ENCODE data around the gene CFAP57. TPM values are rescaled to one million over a fixed set of nuclear protein-coding genes. Genes with fewer than 3 reads are reported as not detected.

CFAP57 gene
- total and polyA plus RNA-seq, 2 of the 13 experiments (the other 11 are each of a cell fraction or from before 2014, with no cell fraction given) = 0.01 TPM; not detected in 1

- no peaks in the 10 kb centered on the region for H3K4me1 ChIP-seq (ENCODE audit: insufficient read depth, low read length)
- H3K4me3 ChIP-seq (replicated peaks in 1 of 3; ENCODE audit: insufficient read depth in 1 of 3, low read depth in 2 of 3, low read length in 3 of 3) = no peak overlapping the region
- ATAC-seq (no peak), DNase-seq (ENCODE audit: low spot score) (no peak), FAIRE-seq (no peak)
- intact Hi-C loops (cut with micrococcal nuclease; ENCODE audit: unreplicated experiment) (no loop called here), in situ Hi-C loops (cut with HindIII; ENCODE audit: extremely low pct_ligation_motif_present, low pct_unique_long_range_greater_than_20kb) (loop anchor here (5.0 kb wide), 1 partner anchor 182 kb away; no protein-coding TSS in a partner anchor)
- H3K4me2 ChIP-seq (ENCODE audit: low read depth, low read length) = no peak overlapping the region
- ChIA-PET CTCF (ENCODE audit: low intra/inter-chr PET ratio, low total read pairs) (interaction anchor here (4.2 kb wide), 1 partner anchor 184 kb away, joined by 35 read pairs; no protein-coding TSS in a partner anchor), POLR2A (no interaction called here)
- no peak overlapping the region for H2AFZ ChIP-seq (ENCODE audit: low read length)
- H3K9ac ChIP-seq (ENCODE audit: insufficient read depth, low read depth, low read length) = no peak overlapping the region
- no peaks in the 10 kb centered on the region for H3K79me2 ChIP-seq (ENCODE audit: insufficient read depth, low read length)
- no peaks in the 10 kb centered on the region for H3K9me3 ChIP-seq (ENCODE audit: low read length)
- no peak overlapping the region for H3K27ac ChIP-seq (ENCODE audit: extremely low read length, insufficient read depth, low read length)
- WGBS (ENCODE audit: low lambda C conversion rate) = 33% methylated on average over 6 of the region's 6 CpGs
- no TSS peak for BruUV-seq (replicated peaks)
- H3K27me3 ChIP-seq (ENCODE audit: control insufficient read depth in 1 of 2, insufficient read depth in 2 of 2, low read length in 2 of 2) = peaks cover 0 to 62% of the 10 kb centered on the region in 2 experiments
- no peaks in the 10 kb centered on the region for H4K20me1 ChIP-seq (ENCODE audit: insufficient read depth, low read length)
- H3K36me3 ChIP-seq (replicated peaks in 1 of 2; ENCODE audit: control insufficient read depth in 1 of 2, insufficient read depth in 2 of 2, low read length in 2 of 2) = no peaks in the 10 kb centered on the region
- TF ChIP-seq RERE (CRISPR knock-in tag; IDR thresholded peaks at IDR 0.05; ENCODE audit: low read depth) (no peak), ZNF709 (CRISPR knock-in tag; IDR thresholded peaks at IDR 0.05) (no peak), MAF1 (CRISPR knock-in tag; IDR thresholded peaks at IDR 0.05; ENCODE audit: borderline replicate concordance) (no peak), WIZ (CRISPR knock-in tag; IDR thresholded peaks at IDR 0.05) (no peak), REST (IDR thresholded peaks at IDR 0.05; ENCODE audit: borderline replicate concordance in 1 of 2, low read depth in 1 of 2, low read length in 2 of 2) (no peak), ZFY (CRISPR knock-in tag; IDR thresholded peaks at IDR 0.05) (no peak), PBX2 (CRISPR knock-in tag; IDR thresholded peaks at IDR 0.05) (no peak), SIX1 (CRISPR knock-in tag; IDR thresholded peaks at IDR 0.05; ENCODE audit: borderline replicate concordance) (no peak), ZNF329 (CRISPR knock-in tag; IDR thresholded peaks at IDR 0.05; ENCODE audit: low read depth) (no peak), KAT7 (CRISPR knock-in tag; IDR thresholded peaks at IDR 0.05; ENCODE audit: borderline replicate concordance) (no peak), STAT5B (CRISPR knock-in tag; IDR thresholded peaks at IDR 0.05) (no peak), FOXC1 (CRISPR knock-in tag; IDR thresholded peaks at IDR 0.05; ENCODE audit: borderline replicate concordance) (no peak), ZNF839 (CRISPR knock-in tag; IDR thresholded peaks at IDR 0.05; ENCODE audit: borderline replicate concordance) (no peak)
These were observed 58.0 kb downstream of the CFAP57 start for GRCh38 chr1:43229826-43230780.
